Nephron (organoid): ENCODE measurements around the gene SCPEP1.

Experiments used
- H3K27ac Mint-ChIP-seq, 3 experiments: 2 replicates each; pipeline ENCODE4 v1.8.0; 2020; ENCODE audit warnings: mixed read lengths in 3 of 3, mild to moderate bottlenecking in 2 of 3, moderate library complexity in 1 of 3
- H3K27me3 Mint-ChIP-seq: 2 replicates; pipeline ENCODE4 v1.8.0; 2021; ENCODE audit warnings: low read depth, mild to moderate bottlenecking, moderate library complexity, mixed read lengths
- H3K36me3 Mint-ChIP-seq: 2 replicates; pipeline ENCODE4 v1.8.0; 2020; ENCODE audit warnings: low read depth, mixed read lengths
- H3K4me1 Mint-ChIP-seq: 2 replicates; pipeline ENCODE4 v1.8.0; 2020; ENCODE audit warnings: mixed read lengths
- H3K4me3 Mint-ChIP-seq, 3 experiments: 2 replicates each; pipeline ENCODE4 v1.8.0; 2020; ENCODE audit warnings: mild to moderate bottlenecking in 3 of 3, mixed read lengths in 3 of 3, moderate library complexity in 2 of 3
- H3K9me3 Mint-ChIP-seq: 2 replicates; pipeline ENCODE4 v1.8.0; 2020; ENCODE audit warnings: mixed read lengths
- CTCF ChIP-seq, 3 experiments: fragments of 200-600 bp; sonication (generic); IDR thresholded peaks; one replicate each; pipeline ENCODE4 v1.5.0; 2021; ENCODE audit warnings: antibody characterized with exemption in 3 of 3; ENCODE audit not compliant: unreplicated experiment in 3 of 3

Gene SCPEP1

GRCh38 chr17:56972111-56972730 is 5.7 kb upstream of the SCPEP1 start:
- peaks cover 9% of the 10 kb centered on the region for H3K27me3 Mint-ChIP-seq
- peaks cover 14% of the 10 kb centered on the region for H3K9me3 Mint-ChIP-seq
- H3K36me3 Mint-ChIP-seq = no peaks in the 10 kb centered on the region
- peaks cover 21% of the 10 kb centered on the region for H3K4me1 Mint-ChIP-seq
- no peak overlapping the region for H3K4me3 Mint-ChIP-seq
- TF ChIP-seq CTCF (IDR thresholded peaks at IDR 0.05; ENCODE audit: unreplicated experiment in 3 of 3) = no peak
- peak overlapping the region in 2 of 3 experiments; percentile 18 to 53 for H3K27ac Mint-ChIP-seq

GRCh38 chr17:56973520-56973919 is 4.4 kb upstream of the SCPEP1 start:
- Mint-ChIP-seq H3K9me3 (peaks cover 14% of the 10 kb centered on the region), H3K27me3 (peaks cover 9% of the 10 kb centered on the region), H3K4me1 (peaks cover 28% of the 10 kb centered on the region), H3K4me3 (no peak overlapping the region), H3K36me3 (no peaks in the 10 kb centered on the region), H3K27ac (peak overlapping the region in 1 of 3 experiments; percentile 38)
- no peak for TF ChIP-seq CTCF (IDR thresholded peaks at IDR 0.05; ENCODE audit: unreplicated experiment in 3 of 3)

GRCh38 chr17:56974055-56974454 is 3.9 kb upstream of the SCPEP1 start:
- H3K27me3 Mint-ChIP-seq = peaks cover 9% of the 10 kb centered on the region
- H3K4me1 Mint-ChIP-seq = peaks cover 34% of the 10 kb centered on the region
- H3K9me3 Mint-ChIP-seq = peaks cover 14% of the 10 kb centered on the region

GRCh38 chr17:56975656-56976055 is 2.3 kb upstream of the SCPEP1 start:
- peaks cover 37% of the 10 kb centered on the region for H3K4me1 Mint-ChIP-seq
- H3K36me3 Mint-ChIP-seq = no peaks in the 10 kb centered on the region
- H3K27me3 Mint-ChIP-seq = peaks cover 9% of the 10 kb centered on the region
- peaks cover 11% of the 10 kb centered on the region for H3K9me3 Mint-ChIP-seq
- no peak for TF ChIP-seq CTCF (IDR thresholded peaks at IDR 0.05; ENCODE audit: unreplicated experiment in 3 of 3)
- no peak overlapping the region for H3K27ac Mint-ChIP-seq
- no peak overlapping the region for H3K4me3 Mint-ChIP-seq

More at GRCh38 chr17:56974055-56974454, 3.9 kb upstream of the SCPEP1 start:
- TF ChIP-seq CTCF (IDR thresholded peaks at IDR 0.05; ENCODE audit: unreplicated experiment in 3 of 3) = no peak
- Mint-ChIP-seq H3K36me3 (no peaks in the 10 kb centered on the region), H3K27ac (peak overlapping the region in 1 of 3 experiments; percentile 38), H3K4me3 (no peak overlapping the region)

DNA sequence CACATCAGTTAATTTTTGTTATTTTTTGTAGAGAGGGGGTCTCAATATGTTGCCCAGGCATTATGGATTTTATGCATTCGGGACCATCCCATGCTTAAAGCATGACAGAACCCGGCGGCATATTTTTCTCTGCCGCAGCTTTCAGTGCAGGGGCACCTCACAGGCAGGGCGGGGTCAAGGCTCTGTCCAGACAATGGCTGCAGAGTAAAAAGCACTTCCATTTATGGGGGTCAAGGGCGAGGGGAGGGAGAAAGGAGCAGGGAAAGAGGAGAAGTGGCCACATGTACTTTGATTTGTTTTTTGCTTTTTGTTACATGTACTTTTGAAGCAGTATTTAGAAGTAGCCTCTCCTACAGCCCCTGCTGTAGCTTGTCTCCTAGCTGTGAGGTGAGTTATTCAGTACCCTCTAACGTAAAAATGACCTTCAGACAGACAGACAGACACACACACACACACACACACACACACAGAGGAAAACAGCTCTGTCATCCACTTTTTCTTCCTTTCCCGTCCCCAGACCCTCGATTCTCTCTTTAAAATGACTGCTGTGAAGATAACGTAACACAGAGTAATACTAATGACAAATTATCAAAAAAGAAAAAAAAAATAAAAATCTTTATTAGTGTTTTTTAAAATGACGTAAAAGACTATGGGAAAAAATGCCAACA is 856 bp upstream of the SCPEP1 start:
- Mint-ChIP-seq H3K9me3 (peaks cover 3% of the 10 kb centered on the region), H3K36me3 (peaks cover 1% of the 10 kb centered on the region)

More for the DNA sequence above, 856 bp upstream of the SCPEP1 start:
- H3K27me3 Mint-ChIP-seq = peaks cover 9% of the 10 kb centered on the region
- H3K27ac Mint-ChIP-seq = peak overlapping the region in 2 of 3 experiments; percentile 40 to 72
- H3K4me3 Mint-ChIP-seq = peak overlapping the region; percentile 79 to 86 (median 85)
- peaks cover 36% of the 10 kb centered on the region for H3K4me1 Mint-ChIP-seq
- no peak for TF ChIP-seq CTCF (IDR thresholded peaks at IDR 0.05; ENCODE audit: unreplicated experiment in 3 of 3)
